GM21717 (cell line): Measurements from ENCODE around the gene TTLL9.

Source experiments
- ATAC-seq: cut with Tn5 transposase; IDR thresholded peaks from one replicate; pipeline ENCODE4 v1.9.1; 2021; ENCODE audit warnings: mild to moderate bottlenecking, moderate library complexity; ENCODE audit not compliant: unreplicated experiment

Gene TTLL9

DNA sequence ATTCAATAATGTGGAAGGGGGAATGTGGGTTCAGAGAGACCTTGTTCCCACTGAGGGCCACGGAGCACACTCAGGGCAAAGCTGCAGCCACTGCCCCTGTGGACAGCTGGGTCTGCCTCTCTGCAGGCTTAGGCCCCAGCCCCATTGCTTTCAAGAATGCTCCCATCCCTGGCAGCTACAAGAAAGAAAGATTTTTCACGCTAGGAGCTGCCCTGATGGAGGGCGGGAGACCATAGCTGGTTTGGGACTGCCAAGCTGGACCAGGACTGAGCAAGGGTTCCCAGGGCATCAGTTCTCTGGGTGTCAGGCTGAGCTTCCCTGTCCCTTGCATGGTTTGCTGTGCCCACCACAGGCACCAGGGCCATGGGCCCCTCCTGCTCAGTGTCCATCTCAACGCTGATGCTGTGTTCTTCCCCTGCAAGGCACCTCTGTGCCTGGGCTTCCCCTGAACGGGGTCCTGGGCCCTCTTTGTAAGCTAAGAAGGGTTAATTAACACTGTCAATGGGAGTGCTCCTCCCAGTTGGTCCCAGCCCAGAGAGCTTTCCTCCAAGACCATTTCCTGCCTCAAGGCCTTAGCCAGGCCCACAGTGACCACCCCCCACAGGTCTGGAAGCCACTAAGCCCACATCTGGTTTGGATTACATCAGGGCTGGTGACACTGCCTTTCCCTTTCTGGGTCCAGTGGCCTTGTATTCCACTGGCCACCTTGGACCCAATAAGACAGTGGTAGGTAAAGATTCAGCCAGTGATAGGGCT lies 33.4 kb upstream of the TTLL9 start:
- ATAC-seq: no peak

DNA sequence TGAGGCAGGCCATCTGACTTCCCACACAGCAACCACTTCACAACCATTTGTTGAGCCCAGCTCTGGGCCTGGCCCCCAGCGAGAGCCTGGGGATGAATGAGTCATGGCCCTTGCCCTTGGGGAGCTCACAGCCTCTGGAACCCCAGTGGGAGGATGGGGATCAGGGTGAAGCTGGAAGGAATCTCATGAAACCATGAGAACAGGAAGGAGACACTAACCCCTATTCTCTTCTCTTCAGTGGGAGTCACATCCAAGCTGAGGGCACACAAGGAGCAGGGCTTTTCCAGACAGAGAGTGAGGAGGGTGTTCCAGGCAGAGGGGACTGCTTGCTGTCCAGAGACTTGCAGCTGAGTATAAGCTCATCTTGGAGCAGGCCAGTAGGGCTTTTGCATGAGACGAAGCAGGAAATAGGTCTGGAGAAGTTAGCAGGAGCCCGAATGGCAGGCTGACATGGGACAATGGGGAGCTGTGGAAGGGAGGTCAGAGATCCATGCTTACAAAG lies 32.5 kb upstream of the TTLL9 start:
- no peak for ATAC-seq

DNA sequence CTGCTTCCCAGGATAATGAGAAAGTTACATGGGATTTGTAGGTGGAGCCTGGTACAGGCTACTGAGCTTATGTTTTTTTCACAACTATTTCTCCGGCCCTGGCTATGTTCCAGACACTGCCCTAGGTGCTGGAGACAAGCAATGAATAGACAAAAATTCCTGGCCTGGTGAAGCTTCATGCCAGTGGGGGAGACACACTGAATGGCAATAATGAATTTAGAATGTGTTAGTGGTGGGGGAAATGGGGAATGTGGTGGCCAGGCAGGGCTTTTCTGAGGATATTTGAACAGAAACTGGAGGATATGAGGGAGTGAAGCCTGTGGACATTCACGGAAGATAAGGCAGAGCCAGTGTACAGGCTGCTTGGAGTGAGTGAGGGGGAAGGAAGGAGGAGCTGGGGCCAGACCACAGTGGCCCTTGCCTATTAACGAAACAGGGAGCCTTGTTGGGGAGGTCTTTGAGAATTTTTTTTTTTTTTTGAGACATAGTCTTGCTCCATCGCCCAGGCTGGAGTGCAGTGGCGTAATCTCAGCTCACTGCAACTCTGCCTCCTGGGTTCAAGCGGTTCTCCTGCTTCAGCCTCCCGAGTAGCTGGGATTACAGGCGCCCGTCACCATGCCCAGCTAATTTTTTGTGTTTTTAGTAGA lies 31.7 kb upstream of the TTLL9 start:
- no peak for ATAC-seq

DNA sequence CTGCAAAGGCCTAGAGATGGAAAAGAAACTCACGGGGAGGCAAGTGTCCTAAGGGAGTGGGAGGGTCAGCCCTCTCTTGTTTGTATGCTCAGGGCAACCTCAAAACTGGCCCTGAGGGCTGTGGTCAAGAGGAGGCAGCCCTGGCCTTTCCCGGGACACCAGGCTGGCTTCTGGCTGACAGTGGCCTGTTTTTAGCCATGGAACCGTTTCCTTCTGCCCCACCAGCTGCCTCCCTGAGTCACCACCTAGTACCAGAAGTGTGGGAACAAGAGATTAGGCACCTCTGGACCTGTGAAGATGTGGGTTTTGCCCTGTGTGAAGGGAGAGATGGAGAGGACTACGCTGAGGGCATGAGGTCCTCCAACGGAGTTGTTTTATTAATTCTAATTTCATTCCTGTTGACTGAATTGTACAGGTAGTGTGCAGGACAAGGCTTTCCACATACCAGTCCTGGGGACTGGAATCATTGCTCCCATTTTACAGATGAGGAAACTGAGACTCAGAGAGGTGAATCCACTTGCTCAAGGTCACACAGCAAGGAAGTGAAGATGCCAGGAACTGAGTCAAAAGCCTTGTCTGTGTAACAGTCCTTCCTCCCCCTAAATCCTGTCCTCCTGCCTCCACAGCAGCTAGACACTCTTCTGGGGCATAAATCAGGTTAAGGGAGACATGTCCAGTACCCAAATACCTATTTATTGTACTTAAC lies 30.5 kb upstream of the TTLL9 start:
- no peak for ATAC-seq

DNA sequence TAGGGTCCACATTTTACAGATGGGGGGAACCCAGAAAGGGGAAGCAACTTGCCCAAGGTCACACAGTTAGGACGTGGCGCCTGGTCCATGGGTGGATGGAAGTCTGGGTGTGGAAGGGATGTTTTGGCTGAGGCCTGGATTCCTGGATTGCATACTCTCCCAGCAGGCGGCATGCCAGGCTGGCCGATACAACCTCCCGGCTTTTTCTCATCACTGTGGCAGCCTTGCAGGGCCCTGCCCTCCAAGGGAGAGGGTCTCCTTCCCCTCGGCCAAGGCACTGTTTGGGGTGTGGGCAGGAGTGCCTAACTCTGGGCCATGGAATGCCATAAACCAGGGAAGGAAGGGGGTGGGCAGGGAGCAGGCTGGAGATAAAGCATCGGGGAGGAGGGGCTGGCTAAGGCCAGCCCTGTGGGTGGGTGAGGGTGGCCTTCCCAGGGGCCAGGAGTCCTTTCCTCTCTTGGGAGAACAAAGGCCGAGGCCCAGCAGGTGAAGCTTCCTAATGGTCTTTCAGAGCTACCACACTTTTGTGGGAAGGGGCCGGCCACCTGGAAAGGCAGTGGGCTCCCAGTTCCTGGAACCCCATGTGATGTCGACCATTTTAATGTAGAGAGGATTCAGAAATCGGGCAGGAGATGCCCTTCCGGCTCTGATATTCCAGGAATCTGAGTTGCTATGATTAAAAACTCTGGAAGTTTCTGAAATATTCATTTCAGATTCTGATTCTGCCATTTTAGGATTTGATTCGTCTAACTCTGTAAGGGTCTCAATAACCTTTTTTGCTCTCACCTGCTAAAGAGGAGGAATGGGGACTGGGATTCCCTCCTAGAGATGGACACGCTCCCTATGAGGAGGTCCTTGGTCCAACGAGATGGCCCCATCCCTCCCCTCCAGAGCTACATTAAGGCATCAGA lies 29.3 kb upstream of the TTLL9 start:
- ATAC-seq: no peak

DNA sequence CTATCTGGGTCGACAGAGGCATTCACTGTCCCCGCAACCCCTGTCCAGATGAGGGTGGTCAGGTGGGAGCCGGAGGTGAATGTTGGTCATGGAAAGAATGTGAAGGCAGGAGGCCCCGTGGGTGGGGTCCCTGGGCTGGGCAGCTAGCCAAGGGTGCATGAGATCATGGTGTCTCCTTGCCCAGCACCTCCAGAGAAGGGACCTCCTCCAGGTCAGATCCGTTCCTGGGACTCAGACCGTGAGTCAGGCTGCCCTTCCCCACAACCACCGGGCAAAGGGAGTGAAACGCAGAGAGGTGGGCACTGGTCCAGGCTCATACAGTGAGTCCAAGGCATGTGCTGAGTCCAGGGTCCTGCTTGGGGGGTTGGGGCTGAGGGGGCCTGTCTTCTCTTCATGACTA lies 28.5 kb upstream of the TTLL9 start:
- ATAC-seq: no peak

DNA sequence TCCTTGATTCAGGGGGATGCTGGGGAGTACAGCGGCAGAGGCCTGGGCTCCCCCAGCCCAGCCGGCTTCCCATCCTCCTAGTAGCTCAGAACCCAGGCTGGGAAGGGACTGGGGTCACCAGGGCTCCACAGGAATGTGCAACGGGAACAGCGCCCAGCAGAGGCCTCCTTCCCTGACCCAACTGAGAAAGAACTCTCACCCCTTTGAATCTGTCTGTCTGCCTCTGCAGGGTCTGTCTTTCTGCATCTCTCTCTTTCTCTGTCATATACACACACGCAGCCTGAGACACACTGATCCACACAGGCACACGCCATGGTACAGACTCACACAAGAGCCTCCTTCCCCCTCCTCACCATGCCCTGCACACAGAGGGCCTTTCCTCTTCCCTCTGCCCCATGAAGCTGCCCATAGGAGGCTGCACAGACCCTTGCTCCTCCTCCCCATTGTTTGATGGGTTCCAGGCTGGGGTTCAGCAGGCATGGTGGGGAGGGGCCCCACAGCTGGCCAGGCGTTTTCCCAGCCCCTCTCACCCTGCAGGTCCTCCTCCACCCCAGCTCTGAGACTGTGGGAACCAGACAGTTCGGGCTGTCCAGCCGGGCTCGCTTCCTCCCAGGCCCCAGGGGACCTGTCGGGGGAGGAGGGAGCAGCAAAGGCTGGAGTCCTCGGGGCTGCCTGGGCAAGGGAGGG lies 27.8 kb upstream of the TTLL9 start:
- no peak for ATAC-seq

DNA sequence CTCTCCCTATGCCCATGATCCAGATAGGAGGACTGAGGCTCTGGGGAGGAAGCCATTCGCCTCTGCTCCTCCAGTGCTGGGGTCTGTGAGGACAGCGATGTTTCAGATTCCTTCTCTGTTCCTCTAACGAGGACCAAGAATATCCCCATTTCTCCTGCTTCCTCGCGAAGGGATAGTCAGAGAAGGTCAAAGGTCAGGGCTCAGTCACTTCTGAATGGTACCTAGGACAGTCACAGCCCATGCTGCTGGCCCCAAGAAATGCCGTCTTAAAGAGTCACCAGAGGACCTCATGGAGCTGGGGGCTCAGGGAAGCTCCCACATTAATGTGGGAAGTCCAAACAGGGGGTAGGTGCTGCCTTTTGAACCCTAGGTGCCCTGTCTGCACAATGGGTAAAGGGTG lies 27.1 kb upstream of the TTLL9 start:
- no peak for ATAC-seq

DNA sequence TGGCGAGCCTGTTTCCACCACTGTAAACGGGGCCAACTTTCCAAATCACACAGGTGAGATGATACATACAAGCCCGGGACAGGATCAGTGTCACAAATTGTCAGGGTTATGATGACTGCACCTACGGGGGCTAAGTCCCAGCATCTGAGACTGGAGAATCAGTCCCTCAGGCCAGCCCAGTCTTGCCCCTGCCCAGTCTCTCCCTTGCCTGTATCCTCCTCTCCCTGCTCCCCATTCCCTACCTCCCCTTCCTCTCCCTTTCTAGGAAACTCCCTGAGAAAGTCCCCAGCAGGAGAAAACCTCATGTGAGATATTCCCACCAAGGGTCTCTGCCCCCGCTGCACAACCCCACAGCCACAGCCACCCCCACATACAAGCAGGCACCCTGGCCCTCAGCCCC lies 26.6 kb upstream of the TTLL9 start:
- ATAC-seq: no peak

DNA sequence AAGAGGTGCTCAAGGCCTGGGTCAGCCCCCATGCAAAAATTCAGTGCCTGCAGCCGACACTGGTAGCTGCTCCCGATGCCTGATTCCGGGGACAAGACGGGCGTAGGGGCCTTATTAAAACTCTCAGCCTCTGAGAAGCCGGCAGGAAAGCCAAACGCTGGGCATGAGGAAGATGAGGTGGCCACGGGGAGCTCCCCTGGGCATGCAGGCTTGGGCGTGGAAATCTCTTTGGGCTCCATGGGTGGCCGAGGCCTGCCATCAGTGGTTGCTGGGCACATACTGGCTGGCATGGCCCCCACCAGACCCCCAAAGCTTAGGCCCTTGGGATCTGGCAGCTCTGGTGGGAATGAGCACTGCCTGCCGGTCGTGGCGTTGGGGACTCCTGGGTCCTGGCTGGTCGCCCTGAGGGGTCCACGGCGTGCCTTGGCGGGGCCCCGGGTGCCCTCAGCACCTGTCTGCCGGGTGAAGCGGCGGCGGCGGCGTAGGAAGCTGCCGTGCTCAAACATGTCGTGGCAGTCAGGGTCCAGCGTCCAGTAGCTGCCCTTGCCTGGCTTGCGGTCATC lies 25.6 kb upstream of the TTLL9 start:
- no peak for ATAC-seq

DNA sequence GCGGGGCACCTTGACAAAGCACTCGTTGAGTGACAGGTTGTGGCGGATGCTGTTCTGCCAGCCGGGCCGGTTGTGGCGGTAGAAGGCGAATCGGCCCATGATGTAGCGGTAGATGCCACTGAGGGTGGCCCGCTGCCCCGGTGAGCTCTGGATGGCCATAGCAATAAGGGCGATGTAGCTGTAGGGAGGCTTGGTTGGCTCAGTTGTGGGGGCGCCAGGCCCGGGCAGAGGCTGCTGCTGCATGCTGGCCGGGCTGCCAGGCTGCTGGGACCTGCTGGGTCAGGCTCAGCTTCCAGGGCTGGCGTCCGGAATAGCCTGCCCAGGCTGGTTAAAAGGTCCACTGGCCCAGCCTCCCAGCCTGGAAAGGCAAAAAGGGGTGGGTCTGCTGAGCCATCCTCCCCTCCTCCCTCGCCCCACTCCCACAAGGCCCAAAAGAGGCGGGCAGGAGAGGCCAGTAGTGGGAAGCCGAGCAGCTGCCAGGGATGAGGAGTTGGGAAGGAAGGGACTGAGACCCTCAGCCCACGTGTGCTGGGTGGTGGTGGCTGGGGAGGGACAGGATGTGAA lies 25.1 kb upstream of the TTLL9 start, which contains the start of gene FOXS1:
Gene FOXS1 (minus strand): TSS at position 305 of the 564 bp plus-strand sequence. CDS start 62 bp downstream, at position 243.
- ATAC-seq: no peak

DNA sequence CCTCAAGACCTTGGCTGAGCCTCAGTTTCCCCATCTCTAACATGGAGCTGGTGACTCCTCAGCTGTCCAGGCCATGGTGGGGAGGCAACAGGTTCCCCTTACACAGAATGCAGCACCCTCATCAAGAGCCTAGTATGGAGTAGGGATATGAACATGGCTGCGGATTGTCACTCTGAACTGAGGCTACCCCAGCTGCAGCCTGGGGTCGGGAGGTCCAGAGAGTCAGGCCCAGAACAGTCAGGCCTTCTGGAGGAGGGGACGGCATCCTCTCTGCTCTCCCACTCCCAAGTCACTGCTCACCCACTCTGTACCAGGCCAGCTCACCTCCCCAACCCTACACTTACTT lies 23.7 kb upstream of the TTLL9 start:
- no peak for ATAC-seq

DNA sequence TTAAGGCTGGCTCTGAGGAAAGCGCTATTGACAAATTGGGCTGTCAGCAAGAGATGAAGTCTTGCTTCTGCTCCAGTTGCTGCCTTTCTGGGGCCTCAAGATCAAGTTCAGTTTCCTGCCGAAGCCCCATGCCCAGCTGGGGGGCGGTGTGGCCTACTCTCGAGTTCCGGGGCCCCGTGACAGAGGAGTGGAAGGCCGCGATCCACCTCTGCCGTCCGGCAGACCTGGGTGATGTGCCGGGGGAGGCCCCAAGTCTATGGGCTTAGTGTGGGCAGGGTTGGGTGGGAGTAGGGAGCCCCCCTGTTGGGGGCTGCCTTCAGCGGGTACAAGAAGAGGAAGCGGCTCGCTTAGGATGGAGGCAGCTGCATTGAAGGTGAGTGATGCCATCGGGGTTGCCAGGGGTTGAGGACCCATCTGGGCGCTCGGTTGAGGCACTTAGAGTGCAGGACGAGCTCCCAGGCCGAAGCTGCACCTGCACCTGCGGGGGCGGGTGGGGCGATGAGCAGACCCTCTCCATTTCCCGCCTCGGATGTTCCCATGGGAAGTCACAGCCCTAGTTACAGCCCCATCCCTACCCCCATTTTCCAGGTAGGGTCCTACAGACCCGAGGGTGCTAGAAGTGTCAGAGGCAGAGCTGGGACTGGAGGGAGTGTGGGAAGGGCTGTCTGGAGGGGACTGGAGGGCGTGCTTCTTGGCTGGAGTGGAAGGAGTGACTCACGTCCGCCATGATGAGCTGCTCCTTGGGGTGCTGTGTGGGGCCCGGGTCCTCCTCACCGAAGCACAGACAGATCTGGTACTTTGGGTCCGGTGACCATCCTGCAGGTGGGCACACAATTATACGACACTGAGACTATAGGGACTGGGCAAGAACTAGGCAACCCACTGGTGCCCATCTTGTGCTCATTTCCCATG lies 22.1 kb upstream of the TTLL9 start:
- ATAC-seq: no peak

DNA sequence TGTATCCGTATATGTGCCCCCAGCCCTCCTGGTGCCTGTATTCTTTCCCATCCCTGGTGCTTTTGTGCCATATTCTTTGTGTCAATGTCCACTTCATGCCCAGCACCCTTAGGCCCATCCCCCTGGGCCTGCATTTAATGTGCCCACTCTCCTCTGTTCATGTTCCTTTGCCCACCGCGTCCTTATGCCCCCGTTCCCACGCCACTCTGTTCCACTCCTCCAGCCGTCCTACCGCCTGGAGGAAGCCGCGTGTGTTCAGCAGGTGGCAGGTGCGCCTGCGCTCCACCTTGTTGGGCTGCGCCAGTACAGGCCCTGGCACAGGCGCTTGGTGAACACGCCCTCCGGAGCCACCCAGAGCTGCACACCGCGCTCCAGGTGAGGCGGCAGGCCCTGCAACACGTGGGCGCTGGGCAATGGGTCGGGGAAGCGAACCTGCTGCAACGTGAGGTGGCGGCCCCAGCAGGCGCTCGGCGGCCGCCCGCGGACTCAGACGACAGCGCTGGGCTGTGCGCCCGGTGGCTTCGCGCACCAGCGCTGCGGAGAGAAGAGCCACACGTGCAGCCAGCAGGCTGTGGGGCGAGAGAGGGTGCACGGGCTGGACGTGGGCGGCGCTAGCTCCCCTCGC lies 21.0 kb upstream of the TTLL9 start:
- ATAC-seq: no peak

DNA sequence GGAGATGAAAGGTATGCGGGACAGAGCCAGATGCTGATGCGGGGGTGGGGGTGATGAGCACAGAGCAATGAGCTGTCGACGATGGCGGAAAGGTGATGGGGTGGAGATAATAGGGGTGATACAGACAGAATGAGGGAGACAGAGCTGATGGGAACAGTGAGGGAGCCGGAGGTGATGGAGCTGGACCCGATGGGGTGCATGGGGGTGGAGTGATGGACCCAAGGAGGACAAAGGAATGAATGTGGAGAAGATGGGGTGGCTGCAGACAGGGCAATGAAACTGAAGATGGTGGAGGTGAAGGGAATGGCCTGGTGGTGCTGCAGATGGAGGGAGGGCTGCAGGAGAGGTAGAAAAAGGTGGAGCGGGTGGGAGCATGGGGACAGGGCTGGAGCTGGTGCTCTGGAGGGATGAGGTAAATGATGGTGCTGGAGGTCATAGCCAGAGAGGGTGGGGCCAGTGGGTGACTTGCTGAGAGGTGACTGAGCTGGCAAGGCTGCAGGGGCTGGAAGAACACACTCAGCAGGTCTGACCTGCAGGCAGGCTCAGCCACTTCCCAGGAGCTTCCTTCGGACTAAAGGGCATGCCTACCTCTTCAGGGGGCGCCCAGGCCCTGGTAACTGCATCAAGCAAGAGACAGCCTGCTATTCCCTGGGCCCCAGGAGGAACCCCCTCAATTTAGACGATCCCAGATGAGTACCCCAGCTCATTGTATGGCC lies 19.0 kb upstream of the TTLL9 start:
- ATAC-seq: no peak

DNA sequence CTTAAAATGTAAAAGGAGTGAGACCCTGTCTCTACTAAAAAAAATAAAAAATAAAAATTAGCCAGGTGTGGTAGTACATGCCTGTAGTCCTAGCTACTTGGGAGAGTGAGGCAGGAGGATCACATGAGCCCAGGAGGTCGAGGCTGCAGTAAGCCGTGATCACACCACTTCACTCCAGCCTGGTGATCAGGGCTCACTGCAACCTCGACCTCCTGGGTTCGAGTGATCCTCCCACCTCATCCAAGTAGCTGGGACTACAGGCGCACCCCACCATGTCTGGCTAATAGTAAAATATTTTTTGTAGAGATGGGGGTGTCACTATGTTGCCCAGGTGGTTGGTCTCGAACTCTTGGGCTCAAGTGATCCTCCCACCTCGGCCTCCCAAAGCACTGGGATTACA lies 17.0 kb upstream of the TTLL9 start:
- no peak for ATAC-seq

DNA sequence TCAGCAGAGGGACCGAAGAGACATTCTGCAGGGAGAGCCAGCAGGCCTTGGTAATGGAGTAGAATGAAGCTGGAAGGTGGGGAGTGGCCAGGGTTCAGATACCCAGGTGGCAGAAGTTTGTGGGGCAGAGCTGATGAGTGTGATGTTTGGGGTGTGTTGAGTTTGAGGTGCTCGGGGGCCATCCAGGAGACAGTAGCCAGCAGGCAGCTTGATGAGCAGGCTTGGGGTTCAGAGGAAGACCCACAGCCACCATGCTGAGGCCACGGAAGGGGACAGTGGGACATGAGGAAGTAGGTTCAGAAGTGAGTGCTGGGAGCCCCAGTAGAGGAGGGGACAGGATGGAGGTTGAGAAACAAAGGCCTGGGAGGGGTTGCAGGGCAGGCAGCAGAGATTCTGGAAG lies 13.9 kb upstream of the TTLL9 start:
- no peak for ATAC-seq
